Upper lobe of right lung (tissue), 1 donor: ENCODE results near the gene CCDC159. TPM values are rescaled to one million over a fixed set of nuclear protein-coding genes. Genes with fewer than 3 reads are reported as not detected.
A peak's percentile ranks its signal among the peaks of the same experiment; 100 is the strongest.
"Not testable (repeated sequence)": the region's sequence is repeated elsewhere in the genome, so short reads cannot be mapped to it uniquely, and the experiment has no call there.

Experiments
- ATAC-seq: fragments of 200-7000 bp; cut with Tn5 transposase; one replicate; pipeline ENCODE4 v1.9.1; 2020; ENCODE audit warnings: mild to moderate bottlenecking, moderate library complexity
- DNase-seq: peaks from one replicate; pipeline ENCODE4 v3.0.0-alpha.2; 2020
- H3K27ac ChIP-seq: fragments of 200-600 bp; one replicate; pipeline ENCODE4 v1.8.0; 2022
- H3K27me3 ChIP-seq: fragments of 200-600 bp; one replicate; pipeline ENCODE4 v1.8.0; 2022; ENCODE audit warnings: mild to moderate bottlenecking
- H3K36me3 ChIP-seq: fragments of 200-600 bp; one replicate; pipeline ENCODE4 v1.8.0; 2022
- H3K4me1 ChIP-seq: fragments of 200-600 bp; one replicate; pipeline ENCODE4 v1.8.0; 2022
- H3K4me3 ChIP-seq: fragments of 200-600 bp; one replicate; pipeline ENCODE4 v1.8.0; 2022; ENCODE audit warnings: mild to moderate bottlenecking
- H3K9me3 ChIP-seq: fragments of 200-600 bp; one replicate; pipeline ENCODE4 v1.8.0; 2022
- intact Hi-C: fragments of 100-400 bp; cut with DNase I; formaldehyde crosslinking; loops from one replicate; pipeline ENCODE4 v1.11.0; 2022
- total RNA-seq: library from RNA; stranded (reverse); fragmentation: NEBNext Ultra II Directional; extraction: Animal tissue kit (Norgen Biotek cat#: 25700); gene quantifications from one replicate; pipeline ENCODE4 v1.2.1, GENCODE V29; 2021
- TF ChIP-seq, protein P1 (sequence below): fragments of 200-600 bp; IDR thresholded peaks from one replicate; pipeline ENCODE4 v1.8.0; 2022; ENCODE audit warnings: antibody characterized with exemption
- donor health status: DM: no; HTN: yes; CAD: no; lungs with severe emphysema.

The CCDC159 gene
- total RNA-seq, 1 donor from 2014 or later: 39.4 TPM

DNA sequence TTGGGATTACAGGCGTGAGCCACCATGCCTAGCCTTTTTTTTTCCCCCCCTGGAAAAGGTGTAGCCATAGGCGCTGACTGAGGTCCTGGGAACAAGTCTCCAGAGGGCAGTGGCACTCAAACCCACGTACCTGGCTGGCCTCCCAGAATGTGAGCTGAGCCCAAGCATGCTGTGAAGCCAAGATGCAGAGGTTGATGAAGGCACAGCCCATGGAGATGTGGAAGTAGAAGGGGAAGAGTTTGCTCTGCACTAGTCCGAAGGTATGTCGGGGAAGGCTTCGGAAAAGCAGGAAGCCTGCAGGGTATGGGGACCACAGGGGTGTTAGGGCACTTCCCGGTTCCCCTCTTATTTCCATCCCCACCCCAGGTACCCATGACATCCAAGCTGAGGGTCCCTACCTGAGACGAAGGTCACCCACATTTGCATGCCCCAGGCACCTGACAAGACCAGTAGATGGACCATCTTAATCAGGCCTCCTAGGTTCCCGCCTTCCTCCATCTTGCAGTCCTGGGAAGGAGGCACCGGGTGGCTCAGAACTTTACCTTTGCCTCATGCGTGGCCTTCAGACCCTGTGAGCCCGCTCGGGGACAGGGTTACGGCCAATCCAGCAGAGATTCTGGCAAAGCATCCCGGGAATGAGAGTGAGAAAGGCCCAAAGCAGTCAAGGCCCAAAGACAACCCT is 1.1 kb upstream of the CCDC159 start:
- ATAC-seq (no peak), DNase-seq (no peak)
- Histone ChIP-seq H3K4me1 (peaks cover 18% of the 10 kb centered on the region), H3K27me3 (no peaks in the 10 kb centered on the region), H3K27ac (peak overlapping the region; percentile 82), H3K4me3 (peak overlapping the region; percentile 78), H3K9me3 (no peaks in the 10 kb centered on the region), H3K36me3 (peaks cover 5% of the 10 kb centered on the region)
- intact Hi-C loops: no loop called here
- TF ChIP-seq, protein P1, sequence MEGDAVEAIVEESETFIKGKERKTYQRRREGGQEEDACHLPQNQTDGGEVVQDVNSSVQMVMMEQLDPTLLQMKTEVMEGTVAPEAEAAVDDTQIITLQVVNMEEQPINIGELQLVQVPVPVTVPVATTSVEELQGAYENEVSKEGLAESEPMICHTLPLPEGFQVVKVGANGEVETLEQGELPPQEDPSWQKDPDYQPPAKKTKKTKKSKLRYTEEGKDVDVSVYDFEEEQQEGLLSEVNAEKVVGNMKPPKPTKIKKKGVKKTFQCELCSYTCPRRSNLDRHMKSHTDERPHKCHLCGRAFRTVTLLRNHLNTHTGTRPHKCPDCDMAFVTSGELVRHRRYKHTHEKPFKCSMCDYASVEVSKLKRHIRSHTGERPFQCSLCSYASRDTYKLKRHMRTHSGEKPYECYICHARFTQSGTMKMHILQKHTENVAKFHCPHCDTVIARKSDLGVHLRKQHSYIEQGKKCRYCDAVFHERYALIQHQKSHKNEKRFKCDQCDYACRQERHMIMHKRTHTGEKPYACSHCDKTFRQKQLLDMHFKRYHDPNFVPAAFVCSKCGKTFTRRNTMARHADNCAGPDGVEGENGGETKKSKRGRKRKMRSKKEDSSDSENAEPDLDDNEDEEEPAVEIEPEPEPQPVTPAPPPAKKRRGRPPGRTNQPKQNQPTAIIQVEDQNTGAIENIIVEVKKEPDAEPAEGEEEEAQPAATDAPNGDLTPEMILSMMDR: no peak

DNA sequence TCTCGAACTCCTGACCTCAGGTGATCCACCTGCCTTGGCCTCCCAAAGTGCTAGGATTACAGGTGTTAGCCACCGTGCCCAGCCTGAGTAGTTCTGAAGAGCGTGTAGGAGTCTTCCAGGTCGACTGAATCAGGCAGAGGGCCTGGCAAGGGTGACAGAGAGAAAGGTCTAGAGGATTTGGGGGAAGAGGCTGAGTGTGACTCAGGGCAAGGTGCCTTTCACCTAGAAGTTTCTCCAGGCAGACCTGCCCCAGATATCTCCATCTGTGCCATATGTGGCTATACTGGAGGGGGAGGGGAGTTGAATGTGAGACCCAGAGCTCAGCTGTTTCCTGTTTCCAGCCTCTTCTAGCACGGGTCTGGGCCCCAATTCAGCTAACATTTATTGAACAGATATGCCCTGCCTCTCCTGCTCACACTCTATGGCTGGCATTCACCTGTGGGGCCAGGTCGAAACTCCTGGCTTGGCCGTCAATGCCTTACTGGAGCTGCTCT is 1.3 kb downstream of the CCDC159 start:
- intact Hi-C loops: no loop called here
- TF ChIP-seq, protein P1: no peak
- no peak for ATAC-seq
- Histone ChIP-seq H3K4me3 (no peak overlapping the region), H3K36me3 (peaks cover 1% of the 10 kb centered on the region), H3K4me1 (peaks cover 18% of the 10 kb centered on the region), H3K27me3 (no peaks in the 10 kb centered on the region), H3K9me3 (no peaks in the 10 kb centered on the region), H3K27ac (no peak overlapping the region)
- DNase-seq: no peak

DNA sequence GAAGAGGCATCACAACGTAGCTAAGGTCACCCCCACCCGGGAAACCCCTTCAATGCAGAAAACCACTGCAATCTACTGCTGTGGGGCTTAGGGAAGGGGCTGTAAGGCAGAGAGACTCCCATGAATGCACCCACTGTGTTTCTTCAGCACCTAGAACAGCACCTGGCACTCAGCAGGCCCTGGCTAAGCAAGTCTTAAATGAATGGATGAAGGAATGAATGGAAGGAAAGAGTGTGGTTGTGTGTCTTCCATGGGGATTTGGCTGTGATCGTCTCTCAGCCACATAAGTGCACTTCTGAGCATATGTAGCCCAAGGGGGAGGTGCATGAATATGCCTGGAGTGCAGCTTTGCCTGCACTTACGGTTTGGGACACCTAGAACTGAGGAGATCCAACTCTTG is 2.9 kb downstream of the CCDC159 start:
- Histone ChIP-seq H3K27me3 (no peaks in the 10 kb centered on the region), H3K36me3 (no peaks in the 10 kb centered on the region), H3K4me1 (peaks cover 15% of the 10 kb centered on the region), H3K4me3 (no peak overlapping the region), H3K27ac (no peak overlapping the region), H3K9me3 (no peaks in the 10 kb centered on the region)
- DNase-seq (no peak), ATAC-seq (no peak)
- TF ChIP-seq, protein P1: no peak
- intact Hi-C loops: no loop called here

DNA sequence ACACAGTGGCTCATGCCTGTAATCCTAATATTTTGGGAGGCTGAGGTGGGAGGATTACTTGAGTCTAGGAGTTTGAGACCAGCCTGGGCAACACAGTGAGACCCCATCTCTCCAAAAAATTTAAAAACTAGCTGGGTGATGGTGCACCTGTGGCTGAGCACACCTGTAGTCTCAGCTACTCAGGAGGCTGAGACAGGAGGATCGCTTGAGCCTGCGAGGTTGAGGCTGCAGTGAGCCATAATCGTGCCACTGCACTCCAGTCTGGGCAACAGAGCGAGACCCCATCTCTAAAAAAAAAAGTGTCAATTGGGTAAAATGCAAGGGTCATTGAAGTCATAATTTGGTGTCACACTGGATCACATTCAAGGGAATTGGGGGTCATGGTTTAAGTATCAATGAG is 7.8 kb downstream of the CCDC159 start:
- H3K9me3 ChIP-seq, intact Hi-C loops, H3K4me3 ChIP-seq, H3K36me3 ChIP-seq, ATAC-seq, H3K27me3 ChIP-seq, DNase-seq, H3K27ac ChIP-seq, H3K4me1 ChIP-seq: not testable (repeated sequence)

DNA sequence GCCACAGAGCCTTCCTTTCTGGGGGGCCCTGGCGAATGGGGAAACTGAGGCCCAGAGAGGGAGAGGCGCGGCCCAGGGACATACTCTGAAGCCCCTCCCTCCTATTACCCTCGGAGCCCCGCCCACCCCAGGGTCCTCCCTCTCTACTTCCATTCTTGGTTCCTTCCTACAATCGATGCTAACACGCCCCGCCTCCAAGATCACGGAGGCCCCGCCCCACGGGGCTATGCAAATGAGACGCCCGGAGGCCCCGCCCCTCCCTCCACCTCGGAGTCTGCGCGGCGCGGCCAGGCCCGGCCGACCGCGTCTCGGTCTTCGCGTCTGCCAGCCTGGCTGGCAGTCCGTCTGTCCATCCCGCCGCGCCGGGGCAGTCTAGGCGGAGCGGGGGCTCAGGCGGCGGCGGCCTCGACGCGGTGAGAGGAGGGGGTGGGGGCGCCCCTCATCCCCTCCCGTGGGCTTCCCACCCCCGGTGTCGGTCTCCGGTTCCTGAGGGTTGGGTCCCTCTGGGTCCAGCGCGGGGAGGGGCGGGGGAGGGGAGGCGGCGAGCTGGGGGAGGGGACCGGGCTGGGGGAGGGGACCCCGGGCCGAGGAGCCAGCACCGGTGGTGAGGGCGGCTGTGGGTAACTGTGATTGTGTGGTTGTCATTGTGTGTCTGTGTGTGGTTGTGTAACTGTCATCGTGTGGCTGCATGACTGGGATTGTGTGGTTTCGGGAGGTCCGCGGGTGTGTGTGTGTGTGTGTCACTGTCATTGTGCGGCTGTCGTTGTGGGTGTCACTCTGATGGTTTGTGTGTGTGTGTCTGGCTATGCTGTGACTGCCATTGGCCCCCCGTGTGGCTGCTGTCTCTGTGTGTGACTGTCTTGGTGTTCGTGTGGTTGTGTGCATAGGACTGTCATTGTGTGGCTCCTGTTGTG is 9.1 kb downstream of the CCDC159 start, which contains the start of gene PLPPR2:
Gene PLPPR2 (plus strand): TSS at position 273 of the 914 bp plus-strand sequence. CDS start 2,242 bp downstream, outside the sequence.
- H3K27me3 ChIP-seq: no peaks in the 10 kb centered on the region
- peak within 1 kb of the TSS; percentile 2 for H3K27ac ChIP-seq
- intact Hi-C loops: no loop called here
- TF ChIP-seq, protein P1: no peak
- peak within 1 kb of the TSS; percentile 64 for H3K4me3 ChIP-seq
- no peaks in the 10 kb centered on the region for H3K36me3 ChIP-seq
- DNase-seq: peak; percentile 96
- H3K9me3 ChIP-seq: no peaks in the 10 kb centered on the region
- ATAC-seq: peak; percentile 96
- no peaks in the 10 kb centered on the region for H3K4me1 ChIP-seq

DNA sequence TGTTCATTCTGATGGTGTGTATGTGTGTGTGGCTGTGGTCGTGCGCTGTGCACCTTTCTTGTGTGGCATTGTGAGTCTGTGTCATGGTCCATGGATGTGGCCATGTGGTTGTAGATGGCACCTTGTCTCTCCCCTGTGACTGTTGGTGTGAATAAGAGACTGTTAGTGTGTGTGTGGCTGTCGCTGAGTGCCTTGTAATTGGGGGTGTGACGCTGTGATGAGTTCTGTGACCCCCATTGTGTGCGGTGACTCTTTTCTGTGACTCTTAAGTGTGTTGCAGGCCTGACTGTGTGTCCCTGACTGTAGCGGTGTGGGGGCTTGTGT is 9.7 kb downstream of the CCDC159 start:
- TF ChIP-seq, protein P1: no peak
- H3K4me1 ChIP-seq: no peaks in the 10 kb centered on the region
- peak overlapping the region; percentile 2 for H3K27ac ChIP-seq
- intact Hi-C loops: no loop called here
- ATAC-seq (no peak), DNase-seq (no peak)
- H3K9me3 ChIP-seq: no peaks in the 10 kb centered on the region
- no peaks in the 10 kb centered on the region for H3K36me3 ChIP-seq
- H3K27me3 ChIP-seq: no peaks in the 10 kb centered on the region
- peak overlapping the region; percentile 64 for H3K4me3 ChIP-seq
